IPS-18a (cell line): ENCODE data around the gene TBX15.

Experiments
- H3K27ac ChIP-seq: one replicate; pipeline ENCODE4 v1.5.1; 2013; ENCODE audit warnings: low read length
- H3K27me3 ChIP-seq: one replicate; pipeline ENCODE4 v1.6.1; 2013; ENCODE audit warnings: mild to moderate bottlenecking, low read length; ENCODE audit not compliant: control insufficient read depth, insufficient read depth
- H3K36me3 ChIP-seq: one replicate; pipeline ENCODE4 v1.6.1; 2013; ENCODE audit warnings: low read depth, low read length; ENCODE audit not compliant: control insufficient read depth
- H3K4me1 ChIP-seq: one replicate; pipeline ENCODE4 v1.6.1; 2013; ENCODE audit warnings: low read depth, low read length; ENCODE audit not compliant: control insufficient read depth
- H3K4me3 ChIP-seq: one replicate; pipeline ENCODE4 v1.5.1; 2013; ENCODE audit warnings: low read length
- H3K9ac ChIP-seq: one replicate; pipeline ENCODE4 v1.6.1; 2013; ENCODE audit warnings: mild to moderate bottlenecking, low read length, moderate library complexity
- H3K9me3 ChIP-seq: one replicate; pipeline ENCODE4 v1.6.1; 2013; ENCODE audit warnings: low read depth, low read length; ENCODE audit not compliant: control insufficient read depth

The TBX15 gene

GRCh38 chr1:118914379-118915161 is 73.6 kb downstream of the TBX15 start:
- H3K4me1 ChIP-seq: no peaks in the 10 kb centered on the region
- H3K36me3 ChIP-seq: no peaks in the 10 kb centered on the region
- no peaks in the 10 kb centered on the region for H3K9me3 ChIP-seq
- no peaks in the 10 kb centered on the region for H3K27me3 ChIP-seq
- H3K9ac ChIP-seq: no peak overlapping the region
- H3K4me3 ChIP-seq: no peak overlapping the region
- H3K27ac ChIP-seq: no peak overlapping the region

GRCh38 chr1:118913818-118914217 is 74.3 kb downstream of the TBX15 start:
- Histone ChIP-seq H3K36me3 (no peaks in the 10 kb centered on the region), H3K4me3 (no peak overlapping the region), H3K27ac (no peak overlapping the region), H3K4me1 (no peaks in the 10 kb centered on the region), H3K9me3 (no peaks in the 10 kb centered on the region), H3K9ac (no peak overlapping the region), H3K27me3 (no peaks in the 10 kb centered on the region)

GRCh38 chr1:118912574-118912973 is 75.6 kb downstream of the TBX15 start:
- no peak overlapping the region for H3K27ac ChIP-seq
- no peaks in the 10 kb centered on the region for H3K9me3 ChIP-seq
- no peaks in the 10 kb centered on the region for H3K4me1 ChIP-seq
- no peaks in the 10 kb centered on the region for H3K36me3 ChIP-seq
- H3K9ac ChIP-seq: no peak overlapping the region
- no peaks in the 10 kb centered on the region for H3K27me3 ChIP-seq
- H3K4me3 ChIP-seq: no peak overlapping the region

DNA sequence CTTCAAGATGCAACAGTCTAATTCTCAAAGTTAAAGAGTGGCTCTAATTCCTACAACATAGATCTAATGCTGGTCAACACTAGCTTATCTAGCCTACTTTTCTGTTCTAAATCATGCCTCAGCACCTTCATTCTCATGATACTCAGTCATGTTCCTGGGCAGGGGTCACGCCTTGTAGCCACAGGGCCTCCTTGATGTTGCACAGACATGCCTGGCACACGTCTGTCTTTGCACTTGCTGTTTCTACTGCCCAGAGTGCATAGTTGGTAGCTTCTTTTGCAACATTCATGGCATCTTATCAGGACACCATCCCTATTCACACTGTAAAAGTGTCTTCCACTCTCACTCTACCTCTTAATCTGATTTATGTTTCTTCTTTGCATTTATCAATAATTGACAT is 76.6 kb downstream of the TBX15 start:
- Histone ChIP-seq H3K27me3 (no peaks in the 10 kb centered on the region), H3K9ac (no peak overlapping the region), H3K36me3 (no peaks in the 10 kb centered on the region), H3K27ac (no peak overlapping the region), H3K4me3 (no peak overlapping the region), H3K9me3 (no peaks in the 10 kb centered on the region), H3K4me1 (no peaks in the 10 kb centered on the region)

DNA sequence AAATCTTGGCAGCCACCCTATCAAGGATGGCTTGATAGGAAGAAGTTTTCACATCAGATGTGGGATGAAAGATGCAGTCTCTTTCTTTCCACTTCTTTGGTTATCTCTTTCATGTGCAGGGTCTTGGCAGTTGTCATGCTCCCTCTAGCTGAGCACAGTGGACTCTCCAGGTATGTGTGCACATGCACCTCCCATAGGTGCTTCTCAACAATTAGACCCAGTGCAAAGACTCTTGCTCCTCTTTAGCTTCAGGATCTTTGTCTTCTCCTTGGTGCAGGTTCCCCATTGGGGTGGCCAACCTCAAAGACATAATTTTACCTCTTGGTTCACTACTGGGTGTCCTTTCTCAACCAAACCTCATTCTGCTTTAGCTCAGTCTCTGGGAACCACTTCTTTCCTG is 80.7 kb downstream of the TBX15 start:
- H3K4me3 ChIP-seq: no peak overlapping the region
- no peak overlapping the region for H3K9ac ChIP-seq
- no peak overlapping the region for H3K27ac ChIP-seq
- H3K4me1 ChIP-seq: no peaks in the 10 kb centered on the region
- no peaks in the 10 kb centered on the region for H3K36me3 ChIP-seq
- H3K9me3 ChIP-seq: no peaks in the 10 kb centered on the region
- H3K27me3 ChIP-seq: no peaks in the 10 kb centered on the region

- no peaks in the 10 kb centered on the region for H3K4me1 ChIP-seq
- no peak overlapping the region for H3K9ac ChIP-seq
- no peaks in the 10 kb centered on the region for H3K27me3 ChIP-seq
- H3K4me3 ChIP-seq: no peak overlapping the region
- no peak overlapping the region for H3K27ac ChIP-seq
- no peaks in the 10 kb centered on the region for H3K36me3 ChIP-seq
- H3K9me3 ChIP-seq: no peaks in the 10 kb centered on the region
Measured at GRCh38 chr1:118905671-118906070, 82.5 kb downstream of the TBX15 start.

DNA sequence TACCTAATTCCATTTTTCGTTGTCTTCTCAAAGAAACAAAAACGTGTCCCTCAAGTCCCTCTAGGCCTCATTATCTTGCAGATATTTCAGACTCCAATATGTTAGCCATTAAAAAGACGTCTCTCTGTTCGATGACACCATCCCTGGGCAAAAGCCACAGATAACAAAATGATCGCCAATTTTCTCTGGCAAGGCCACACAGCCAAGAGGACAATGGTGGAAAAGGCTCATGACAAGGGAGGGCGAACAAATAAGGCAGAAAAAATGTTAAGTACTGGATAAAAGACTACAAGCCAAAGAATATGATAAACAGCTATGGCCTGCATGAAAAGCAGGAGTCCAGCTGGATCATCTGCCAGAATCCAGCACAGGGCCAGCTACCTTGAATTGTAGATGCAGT is 82.9 kb downstream of the TBX15 start:
- Histone ChIP-seq H3K27me3 (no peaks in the 10 kb centered on the region), H3K4me1 (no peaks in the 10 kb centered on the region), H3K36me3 (no peaks in the 10 kb centered on the region), H3K9me3 (no peaks in the 10 kb centered on the region), H3K27ac (no peak overlapping the region), H3K9ac (no peak overlapping the region), H3K4me3 (no peak overlapping the region)

- no peak overlapping the region for H3K27ac ChIP-seq
- H3K4me1 ChIP-seq: no peaks in the 10 kb centered on the region
- no peaks in the 10 kb centered on the region for H3K36me3 ChIP-seq
- no peaks in the 10 kb centered on the region for H3K9me3 ChIP-seq
- H3K27me3 ChIP-seq: no peaks in the 10 kb centered on the region
- no peak overlapping the region for H3K9ac ChIP-seq
- no peak overlapping the region for H3K4me3 ChIP-seq
Measured at GRCh38 chr1:118902711-118903191, 85.4 kb downstream of the TBX15 start.

GRCh38 chr1:118902299-118902698 is 85.8 kb downstream of the TBX15 start:
- no peaks in the 10 kb centered on the region for H3K36me3 ChIP-seq
- no peak overlapping the region for H3K9ac ChIP-seq
- H3K27ac ChIP-seq: no peak overlapping the region
- no peaks in the 10 kb centered on the region for H3K4me1 ChIP-seq
- no peaks in the 10 kb centered on the region for H3K9me3 ChIP-seq
- no peaks in the 10 kb centered on the region for H3K27me3 ChIP-seq
- no peak overlapping the region for H3K4me3 ChIP-seq

DNA sequence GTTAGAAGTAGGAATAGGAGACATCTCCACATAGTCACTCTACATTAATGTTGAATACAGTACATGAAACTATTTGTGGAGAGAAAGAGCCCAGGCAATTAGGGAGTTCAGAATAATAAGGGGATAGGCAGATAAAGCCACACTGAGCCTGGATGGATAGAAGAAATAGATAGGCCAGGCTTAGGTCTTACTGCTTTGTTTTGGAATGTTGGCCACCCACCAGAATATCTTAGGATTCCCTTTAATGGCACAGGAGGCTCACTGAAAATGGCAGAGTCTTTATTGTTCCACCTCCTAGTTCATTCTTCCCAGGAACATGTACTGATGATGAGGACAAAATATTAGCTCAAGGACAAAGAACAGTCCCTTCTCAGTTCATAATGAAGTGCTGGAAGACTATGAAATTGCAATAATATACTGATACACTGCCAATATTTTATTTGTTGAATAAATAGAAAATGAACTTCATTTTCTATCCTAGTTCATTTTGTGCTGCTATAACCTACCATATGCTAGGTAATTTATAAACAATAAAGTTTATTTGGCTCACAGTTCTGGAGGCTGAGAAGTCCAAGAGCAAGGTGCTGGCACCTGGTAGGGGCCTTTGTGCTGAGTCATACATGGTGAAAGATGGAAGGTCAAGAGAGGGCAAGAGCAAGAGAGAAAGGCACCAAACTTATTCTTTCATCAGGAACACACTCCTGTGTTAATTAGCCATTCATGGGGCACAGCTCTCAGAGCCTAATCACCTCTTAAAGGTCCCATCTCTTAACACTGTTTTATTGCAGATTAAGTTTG is 87.3 kb downstream of the TBX15 start:
- H3K9ac ChIP-seq: no peak overlapping the region
- H3K9me3 ChIP-seq: no peaks in the 10 kb centered on the region
- H3K4me3 ChIP-seq: no peak overlapping the region
- H3K36me3 ChIP-seq: no peaks in the 10 kb centered on the region
- H3K4me1 ChIP-seq: no peaks in the 10 kb centered on the region
- no peak overlapping the region for H3K27ac ChIP-seq
- H3K27me3 ChIP-seq: no peaks in the 10 kb centered on the region

DNA sequence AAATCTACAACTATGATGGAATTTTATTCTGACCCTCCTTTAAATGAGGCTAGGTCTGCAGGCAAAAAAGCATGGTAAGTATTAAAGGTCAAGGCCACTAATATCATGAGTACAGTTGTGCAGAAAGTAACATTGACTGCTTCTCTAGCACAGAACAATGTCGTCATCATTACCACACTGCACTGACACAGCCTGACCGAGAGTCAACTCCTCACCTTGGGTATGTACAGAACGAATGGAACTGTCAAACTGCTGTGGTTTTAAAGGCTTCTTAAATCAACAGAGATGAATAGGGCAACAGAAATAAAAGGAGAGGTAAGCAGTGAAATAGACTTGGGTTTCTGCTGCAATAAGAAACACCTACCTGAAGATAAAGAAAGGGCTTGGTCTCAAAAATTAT is 88.8 kb downstream of the TBX15 start:
- no peaks in the 10 kb centered on the region for H3K27me3 ChIP-seq
- H3K36me3 ChIP-seq: no peaks in the 10 kb centered on the region
- no peaks in the 10 kb centered on the region for H3K4me1 ChIP-seq
- no peak overlapping the region for H3K27ac ChIP-seq
- no peaks in the 10 kb centered on the region for H3K9me3 ChIP-seq
- H3K4me3 ChIP-seq: no peak overlapping the region
- H3K9ac ChIP-seq: no peak overlapping the region

GRCh38 chr1:118898712-118899111 is 89.4 kb downstream of the TBX15 start:
- Histone ChIP-seq H3K4me1 (no peaks in the 10 kb centered on the region), H3K9me3 (no peaks in the 10 kb centered on the region), H3K4me3 (no peak overlapping the region), H3K27me3 (no peaks in the 10 kb centered on the region), H3K36me3 (no peaks in the 10 kb centered on the region), H3K9ac (no peak overlapping the region), H3K27ac (no peak overlapping the region)
